IMR-90 (cell line): ENCODE data around the gene PLPPR3. TPM values are rescaled to one million over a fixed set of nuclear protein-coding genes. Genes with fewer than 3 reads are reported as not detected.

Experiments used
- ATAC-seq: fragments of 200-7000 bp; cut with Tn5 transposase; 2 replicates; pipeline ENCODE4 v1.9.1; 2020; ENCODE audit warnings: low read depth, mild to moderate bottlenecking, moderate library complexity
- BruUV-seq: library from RNA; stranded (reverse); fragments of 400-500 nt; replicated peaks from 2 replicates; lab custom pipeline; 2021; lab: Mats Ljungman, UMichigan
- CTCF ChIA-PET: fragments of 300-600 bp; formaldehyde crosslinking; extraction: SDS; loops from one replicate; lab custom pipeline; 2021; ENCODE audit warnings: antibody characterized with exemption; lab: Yijun Ruan, JAX
- POLR2A ChIA-PET: fragments of 300-600 bp; sonication (Branson Sonifier 250); formaldehyde crosslinking; loops from one replicate; lab custom pipeline; 2022; ENCODE audit warnings: antibody characterized with exemption; ENCODE audit not compliant: unreplicated experiment; lab: Charles Lee
- DNase-seq: peaks from one replicate; pipeline ENCODE4 v3.0.0; 2013
- H2AFZ ChIP-seq: replicated peaks from 2 replicates; pipeline ENCODE3; 2013; ENCODE audit warnings: low read length, mild to moderate bottlenecking; ENCODE audit not compliant: poor library complexity
- H2AK5ac ChIP-seq: 2 replicates; pipeline ENCODE4 v1.6.1; 2013; ENCODE audit warnings: low read depth, low read length, inconsistent platforms
- H2AK9ac ChIP-seq: replicated peaks from 2 replicates; pipeline ENCODE3; 2013; ENCODE audit warnings: mild to moderate bottlenecking, low read depth, low read length, moderate library complexity; ENCODE audit not compliant: poor library complexity
- H2BK120ac ChIP-seq: 2 replicates; pipeline ENCODE4 v1.6.1; 2013; ENCODE audit warnings: low read depth, low read length, inconsistent platforms
- H2BK15ac ChIP-seq: 3 replicates; pipeline ENCODE4 v1.6.1; 2013; ENCODE audit warnings: low read depth, low read length, inconsistent platforms
- H2BK20ac ChIP-seq: 2 replicates; pipeline ENCODE4 v1.6.1; 2013; ENCODE audit warnings: low read depth, mild to moderate bottlenecking, inconsistent platforms, low read length, moderate library complexity
- H2BK5ac ChIP-seq: 2 replicates; pipeline ENCODE4 v1.6.1; 2013; ENCODE audit warnings: mild to moderate bottlenecking, low read depth, low read length, inconsistent platforms; ENCODE audit not compliant: poor library complexity, severe bottlenecking
- H3K14ac ChIP-seq: replicated peaks from 2 replicates; pipeline ENCODE4 v1.6.1; 2013; ENCODE audit warnings: low read depth, low read length, inconsistent platforms
- H3K18ac ChIP-seq: 2 replicates; pipeline ENCODE4 v1.6.1; 2013; ENCODE audit warnings: low read depth, low read length, control low read depth
- H3K23ac ChIP-seq: 2 replicates; pipeline ENCODE4 v1.6.1; 2013; ENCODE audit warnings: low read depth, low read length, inconsistent platforms
- H3K27ac ChIP-seq: 2 replicates; pipeline ENCODE4 v1.5.1; 2013; ENCODE audit warnings: mild to moderate bottlenecking, control low read depth, low read length; ENCODE audit not compliant: insufficient read depth
- H3K27me3 ChIP-seq: 2 replicates; pipeline ENCODE4 v1.6.1; 2013; ENCODE audit warnings: low read length; ENCODE audit not compliant: control insufficient read depth, insufficient read depth
- H3K36me3 ChIP-seq: 2 replicates; pipeline ENCODE4 v1.6.1; 2013; ENCODE audit warnings: low read length, mixed read lengths; ENCODE audit not compliant: control insufficient read depth, insufficient read depth
- H3K4ac ChIP-seq: 2 replicates; pipeline ENCODE4 v1.6.1; 2013; ENCODE audit warnings: low read depth, low read length, inconsistent platforms
- H3K4me1 ChIP-seq: 2 replicates; pipeline ENCODE4 v1.6.1; 2013; ENCODE audit warnings: low read length, mixed read lengths; ENCODE audit not compliant: control insufficient read depth, insufficient read depth
- H3K4me2 ChIP-seq: 2 replicates; pipeline ENCODE4 v1.6.1; 2013; ENCODE audit warnings: low read depth, mild to moderate bottlenecking, control low read depth, low read length, moderate library complexity
- H3K4me3 ChIP-seq: 2 replicates; pipeline ENCODE4 v1.5.1; 2013; ENCODE audit warnings: low read depth, mild to moderate bottlenecking, control low read depth, low read length, moderate library complexity; ENCODE audit not compliant: insufficient read depth
- H3K56ac ChIP-seq: 2 replicates; pipeline ENCODE4 v1.6.1; 2013; ENCODE audit warnings: low read length, inconsistent platforms; ENCODE audit not compliant: insufficient read depth; ENCODE audit errors: extremely low read depth
- H3K79me1 ChIP-seq, 2 experiments: 2 replicates each; pipeline ENCODE4 v1.6.1; 2013; ENCODE audit warnings: low read length in 2 of 2, inconsistent platforms in 1 of 2, low read depth in 1 of 2
- H3K9ac ChIP-seq: 2 replicates; pipeline ENCODE4 v1.6.1; 2013; ENCODE audit warnings: low read depth, low read length, control low read depth
- H3K9me1 ChIP-seq: 2 replicates; pipeline ENCODE4 v1.6.1; 2013; ENCODE audit warnings: low read length, inconsistent platforms; ENCODE audit not compliant: insufficient read depth
- H3K9me3 ChIP-seq: 2 replicates; pipeline ENCODE4 v1.6.1; 2013; ENCODE audit warnings: low read length; ENCODE audit not compliant: control insufficient read depth, insufficient read depth
- H4K20me1 ChIP-seq: 2 replicates; pipeline ENCODE4 v1.6.1; 2013; ENCODE audit warnings: low read length, inconsistent platforms; ENCODE audit not compliant: insufficient read depth
- H4K5ac ChIP-seq: 2 replicates; pipeline ENCODE4 v1.6.1; 2013; ENCODE audit warnings: mild to moderate bottlenecking, low read depth, low read length, control low read depth
- H4K8ac ChIP-seq, 2 experiments: 2 replicates each; pipeline ENCODE4 v1.6.1; 2013; ENCODE audit warnings: low read depth in 2 of 2, low read length in 2 of 2, control low read depth in 1 of 2, inconsistent platforms in 1 of 2
- H4K91ac ChIP-seq: 2 replicates; pipeline ENCODE4 v1.6.1; 2013; ENCODE audit warnings: low read depth, low read length, inconsistent platforms; ENCODE audit not compliant: insufficient read depth
- CEBPB ChIP-seq: IDR thresholded peaks from 2 replicates; pipeline ENCODE4 v1.6.1; 2012; ENCODE audit warnings: low read depth, low read length, improper control_type of control experiment
- CHD1 ChIP-seq: IDR thresholded peaks from 2 replicates; pipeline ENCODE4 v1.6.1; 2012; ENCODE audit warnings: low read depth, low read length, improper control_type of control experiment
- CTCF ChIP-seq: conservative IDR thresholded peaks from 2 replicates; pipeline ENCODE4 v1.5.1; 2012; ENCODE audit warnings: mild to moderate bottlenecking, low read depth, low read length, improper control_type of control experiment
- ELK1 ChIP-seq: fragments of 150-350 bp; IDR thresholded peaks from 2 replicates; pipeline ENCODE4 v1.6.1; 2016; ENCODE audit warnings: low read depth, mild to moderate bottlenecking, low read length, moderate library complexity, borderline replicate concordance
- FOS ChIP-seq: fragments of 150-350 bp; IDR thresholded peaks from 2 replicates; pipeline ENCODE4 v1.6.1; 2016; ENCODE audit warnings: low read depth, low read length
- MAFK ChIP-seq: IDR thresholded peaks from 2 replicates; pipeline ENCODE4 v1.6.1; 2012; ENCODE audit warnings: low read depth, low read length, improper control_type of control experiment
- MAZ ChIP-seq: IDR thresholded peaks from 2 replicates; pipeline ENCODE4 v1.6.1; 2012; ENCODE audit warnings: low read depth, mild to moderate bottlenecking, low read length, improper control_type of control experiment, moderate library complexity, borderline replicate concordance
- MXI1 ChIP-seq: IDR thresholded peaks from 2 replicates; pipeline ENCODE4 v1.6.1; 2012; ENCODE audit warnings: low read depth, mild to moderate bottlenecking, low read length, moderate library complexity, borderline replicate concordance
- NFE2L2 ChIP-seq: fragments of 150-350 bp; IDR thresholded peaks from 2 replicates; pipeline ENCODE4 v1.6.1; 2016; ENCODE audit warnings: low read depth, mild to moderate bottlenecking, low read length
- POLR2A ChIP-seq: IDR thresholded peaks from 2 replicates; pipeline ENCODE4 v1.6.1; 2012; ENCODE audit warnings: mild to moderate bottlenecking, low read depth, low read length
- RAD21 ChIP-seq: IDR thresholded peaks from 2 replicates; pipeline ENCODE4 v1.6.1; 2012; ENCODE audit warnings: low read length, improper control_type of control experiment
- RCOR1 ChIP-seq: IDR thresholded peaks from 2 replicates; pipeline ENCODE4 v1.6.1; 2012; ENCODE audit warnings: mild to moderate bottlenecking, low read length, improper control_type of control experiment; ENCODE audit not compliant: insufficient replicate concordance
- RFX5 ChIP-seq: IDR thresholded peaks from 2 replicates; pipeline ENCODE4 v1.8.0; 2012; ENCODE audit warnings: low read depth, mild to moderate bottlenecking, low read length, moderate library complexity
- SMC3 ChIP-seq: fragments of 150-350 bp; IDR thresholded peaks from 2 replicates; pipeline ENCODE4 v1.6.1; 2016; ENCODE audit warnings: low read depth, mild to moderate bottlenecking, antibody characterized with exemption, low read length, moderate library complexity
- USF2 ChIP-seq: fragments of 150-350 bp; IDR thresholded peaks from 2 replicates; pipeline ENCODE4 v1.6.1; 2017; ENCODE audit warnings: mild to moderate bottlenecking, antibody characterized with exemption, low read length, low read depth
- WGBS, 2 experiments: methylation state at CpG; one replicate each; pipeline versions ENCODE4 v1.1.5 to v1.1.7; 2013; ENCODE audit warnings: missing lambda C conversion rate in 2 of 2; ENCODE audit not compliant: insufficient read length in 1 of 2; ENCODE audit errors: extremely low coverage in 2 of 2; 5-methylcytosine and 5-hydroxymethylcytosine counted together
- dilution Hi-C: fragments of 300-500 bp; cut with HindIII; formaldehyde crosslinking; loops from one replicate; pipeline ENCODE4 v1.14.3; 2018; ENCODE audit warnings: low sequenced_read_pairs; ENCODE audit not compliant: unreplicated experiment
- in situ Hi-C: fragments of 300-500 bp; cut with MboI; formaldehyde crosslinking; loops from 3 replicates; pipeline ENCODE4 v1.14.3; 2019; ENCODE audit warnings: low sequenced_read_pairs, inconsistent platforms, mixed read lengths
- intact Hi-C: fragments of 100-400 bp; cut with micrococcal nuclease; formaldehyde crosslinking; loops from 2 replicates; pipeline ENCODE4 v1.10.0; 2022
- polyA plus RNA-seq, 3 experiments: library from polyadenylated mRNA; depleted of rRNA; stranded (reverse); fragments of >200 nt; gene quantifications; 2 replicates each; pipeline ENCODE4 v1.2.3, GENCODE V29; 2012; ENCODE audit warnings: low replicate concordance in 1 of 3
- total RNA-seq: library from RNA; depleted of rRNA; stranded (reverse); fragments of >200 nt; gene quantifications from 2 replicates; pipeline ENCODE4 v1.2.3, GENCODE V29; 2012

Gene PLPPR3
- total and polyA plus RNA-seq, 2 of the 4 experiments (the other 2 are of a cell fraction): 0.36 to 1.2 TPM

- H3K56ac ChIP-seq: no peak overlapping the region
- H3K4me1 ChIP-seq: peaks cover 2% of the 10 kb centered on the region; the same call in 1 of the 2 replicates
- in situ Hi-C loops (no loop called here), intact Hi-C loops (no loop called here), dilution Hi-C loops (no loop called here)
- H3K4ac ChIP-seq: no peak overlapping the region
- DNase-seq (no peak), ATAC-seq (0 out of 2 replicates have a peak, but pooled peaks have one; percentile 36)
- no peaks in the 10 kb centered on the region for H3K36me3 ChIP-seq
- no peak overlapping the region for H3K27ac ChIP-seq
- WGBS, 2 experiments: 2% methylated on average over 13 of the region's 70 CpGs; no CpG with 5 or more reads in 1 of the 2 experiments
- no peak overlapping the region for H2BK120ac ChIP-seq
- peak overlapping the region; percentile 51 for H3K4me2 ChIP-seq
- peak overlapping the region; percentile 71 for H2AFZ ChIP-seq
- H2BK5ac ChIP-seq: no peak overlapping the region
- peak overlapping the region; percentile 10; the same call in 1 of the 2 replicates for H3K4me3 ChIP-seq
- POLR2A ChIA-PET: no interaction called here
- no peak overlapping the region for H4K8ac ChIP-seq
- no TSS peak for BruUV-seq
- no peak overlapping the region for H3K23ac ChIP-seq
- H2BK20ac ChIP-seq: no peak overlapping the region
- H4K91ac ChIP-seq: no peak overlapping the region
- no peak overlapping the region for H2BK15ac ChIP-seq
- H3K9me1 ChIP-seq: no peaks in the 10 kb centered on the region
- no peak overlapping the region for H3K9ac ChIP-seq
- H2AK9ac ChIP-seq: peak overlapping the region; percentile 55
- peaks cover 20% of the 10 kb centered on the region for H3K27me3 ChIP-seq
- H3K9me3 ChIP-seq: no peaks in the 10 kb centered on the region
- no peak overlapping the region; the same call in 1 of the 2 replicates for H2AK5ac ChIP-seq
- H4K20me1 ChIP-seq: no peaks in the 10 kb centered on the region; the same call in 1 of the 2 replicates
- no peak overlapping the region for H4K5ac ChIP-seq
- H3K14ac ChIP-seq: no peak overlapping the region
- CTCF ChIA-PET: no interaction called here
- H3K18ac ChIP-seq: no peak overlapping the region
- no peaks in the 10 kb centered on the region for H3K79me1 ChIP-seq
- TF ChIP-seq POLR2A: no peak
- no peak for TF ChIP-seq FOS
- no peak for TF ChIP-seq RAD21
- no peak for TF ChIP-seq MXI1
- TF ChIP-seq RCOR1: no peak
- no peak for TF ChIP-seq RFX5
- no peak for TF ChIP-seq MAFK
- no peak for TF ChIP-seq MAZ
- TF ChIP-seq USF2: no peak
- no peak for TF ChIP-seq SMC3
- TF ChIP-seq NFE2L2: no peak
- TF ChIP-seq ELK1: no peak
- TF ChIP-seq CTCF: no peak
- no peak for TF ChIP-seq CEBPB
- no peak for TF ChIP-seq CHD1
Measured at GRCh38 chr19:843836-844545, 22.2 kb upstream of the PLPPR3 start.
